H1 (cell line): Measurements from ENCODE around the gene IWS1. TPM values are rescaled to one million over a fixed set of nuclear protein-coding genes. Genes with fewer than 3 reads are reported as not detected.

Experiments used
- CTCF ChIA-PET: fragments of 300-600 bp; sonication (Branson Sonifier 250); formaldehyde crosslinking; loops from one replicate; lab custom pipeline; 2021; ENCODE audit not compliant: partially characterized antibody; lab: Charles Lee
- POLR2A ChIA-PET: fragments of 300-600 bp; sonication (Branson Sonifier 250); formaldehyde crosslinking; loops from one replicate; lab custom pipeline; 2021; ENCODE audit warnings: inconsistent platforms; ENCODE audit not compliant: partially characterized antibody; lab: Charles Lee
- DNase-seq, 2 experiments: peaks; one replicate each; pipeline versions ENCODE4 v3.0.0 to v3.0.0-alpha.2; 2010 to 2022; ENCODE audit warnings: low spot score in 2 of 2, low read depth in 1 of 2, mixed read lengths in 1 of 2
- FAIRE-seq: peaks from 2 replicates; lab custom pipeline; 2011; peaks lifted over from hg19 to GRCh38; lab: Jason Lieb, UNC
- H2AFZ ChIP-seq: 2 replicates; pipeline ENCODE4 v1.8.1; 2012; ENCODE audit warnings: low read length, inconsistent platforms
- H2AK5ac ChIP-seq: 2 replicates; pipeline ENCODE4 v1.6.1; 2013; ENCODE audit warnings: low read depth, low read length
- H2BK120ac ChIP-seq: replicated peaks from 2 replicates; pipeline ENCODE3; 2013; ENCODE audit warnings: low read depth, low read length, inconsistent platforms
- H2BK12ac ChIP-seq: 2 replicates; pipeline ENCODE4 v1.6.1; 2013; ENCODE audit warnings: low read depth, low read length
- H2BK15ac ChIP-seq: 2 replicates; pipeline ENCODE4 v1.6.1; 2013; ENCODE audit warnings: low read length
- H2BK20ac ChIP-seq: 2 replicates; pipeline ENCODE4 v1.6.1; 2013; ENCODE audit warnings: low read length
- H2BK5ac ChIP-seq: 2 replicates; pipeline ENCODE4 v1.6.1; 2013; ENCODE audit warnings: low read depth, low read length
- H3K14ac ChIP-seq: 2 replicates; pipeline ENCODE4 v1.6.1; 2013; ENCODE audit warnings: inconsistent platforms; ENCODE audit not compliant: insufficient read length
- H3K18ac ChIP-seq: 2 replicates; pipeline ENCODE4 v1.6.1; 2013; ENCODE audit warnings: low read length; ENCODE audit errors: extremely low read depth
- H3K23ac ChIP-seq: 2 replicates; pipeline ENCODE4 v1.6.1; 2013; ENCODE audit warnings: inconsistent platforms; ENCODE audit not compliant: insufficient read length
- H3K23me2 ChIP-seq: 2 replicates; pipeline ENCODE4 v1.6.1; 2013; ENCODE audit warnings: low read depth, low read length
- H3K27ac ChIP-seq: 2 replicates; pipeline ENCODE4 v1.6.1; 2011; ENCODE audit warnings: low read depth, low read length, inconsistent platforms
- H3K27me3 ChIP-seq, 4 experiments: replicated peaks in 1 of 4; 1 replicate in 1 of 4; 2 replicates in 3 of 4; pipeline versions ENCODE4 v1.6.1 to v1.8.1; 2011 to 2013; ENCODE audit warnings: low read length in 3 of 4, mild to moderate bottlenecking in 3 of 4, inconsistent platforms in 2 of 4, mixed read lengths in 2 of 4, moderate library complexity in 1 of 4; ENCODE audit not compliant: control insufficient read depth in 3 of 4, insufficient read depth in 3 of 4; ENCODE audit errors: extremely low read depth in 1 of 4
- H3K36me3 ChIP-seq, 4 experiments: 2 replicates each; pipeline versions ENCODE4 v1.6.1 to v1.8.1; 2011 to 2013; ENCODE audit warnings: mild to moderate bottlenecking in 4 of 4, low read length in 3 of 4, moderate library complexity in 2 of 4, control low read depth in 1 of 4, inconsistent platforms in 1 of 4; ENCODE audit not compliant: insufficient read depth in 4 of 4, control insufficient read depth in 2 of 4
- H3K4ac ChIP-seq: replicated peaks from 2 replicates; pipeline ENCODE3; 2013; ENCODE audit warnings: low read length, low read depth, mixed read lengths, inconsistent platforms; ENCODE audit not compliant: insufficient read length
- H3K4me1 ChIP-seq, 4 experiments: replicated peaks in 1 of 4; 1 replicate in 1 of 4; 2 replicates in 3 of 4; pipeline versions ENCODE4 v1.6.1 to v1.8.1; 2011 to 2013; ENCODE audit warnings: low read length in 3 of 4, inconsistent platforms in 2 of 4, mixed read lengths in 1 of 4; ENCODE audit not compliant: insufficient read depth in 4 of 4, control insufficient read depth in 3 of 4
- H3K4me2 ChIP-seq, 2 experiments: 2 replicates each; pipeline versions ENCODE4 v1.6.1 to v1.8.1; 2011 to 2013; ENCODE audit warnings: low read depth in 2 of 2, low read length in 2 of 2, control low read depth in 1 of 2, inconsistent platforms in 1 of 2, mild to moderate bottlenecking in 1 of 2; ENCODE audit not compliant: insufficient read depth in 1 of 2
- H3K4me3 ChIP-seq, 4 experiments: fragments of 200-600, 300-600 bp in 1 of 4; sonication (generic), shearing (Covaris generic), sonication (Bioruptor Twin) in 1 of 4; 2 replicates each; pipeline versions ENCODE4 v1.5.1 to v1.8.1; 2011 to 2016; ENCODE audit warnings: low read length in 4 of 4, low read depth in 3 of 4, control low read depth in 2 of 4, inconsistent platforms in 2 of 4, mild to moderate bottlenecking in 2 of 4, mixed read lengths in 1 of 4, moderate library complexity in 1 of 4; ENCODE audit not compliant: insufficient read depth in 2 of 4; ENCODE audit errors: extremely low read depth in 1 of 4
- H3K56ac ChIP-seq: replicated peaks from 2 replicates; pipeline ENCODE3; 2013; ENCODE audit warnings: low read depth, mild to moderate bottlenecking, mixed read lengths, low read length, inconsistent platforms; ENCODE audit not compliant: insufficient read length
- H3K79me1 ChIP-seq: 2 replicates; pipeline ENCODE4 v1.6.1; 2013; ENCODE audit warnings: low read depth, low read length, control low read depth
- H3K79me2 ChIP-seq, 2 experiments: 2 replicates each; pipeline versions ENCODE4 v1.6.1 to v1.8.1; 2012 to 2013; ENCODE audit warnings: low read length in 2 of 2, mild to moderate bottlenecking in 2 of 2, inconsistent platforms in 1 of 2; ENCODE audit not compliant: insufficient read depth in 2 of 2, control insufficient read depth in 1 of 2
- H3K9ac ChIP-seq, 4 experiments: replicated peaks in 1 of 4; 1 replicate in 1 of 4; 2 replicates in 3 of 4; pipeline versions ENCODE4 v1.6.1 to v1.8.1; 2011 to 2013; ENCODE audit warnings: low read depth in 3 of 4, low read length in 3 of 4, control low read depth in 2 of 4, mild to moderate bottlenecking in 2 of 4, moderate library complexity in 2 of 4, inconsistent platforms in 1 of 4; ENCODE audit errors: extremely low read depth in 1 of 4
- H3K9me3 ChIP-seq, 2 experiments: 2 replicates each; pipeline versions ENCODE4 v1.6.1 to v1.8.1; 2012 to 2013; ENCODE audit warnings: mild to moderate bottlenecking in 2 of 2, moderate library complexity in 2 of 2, control low read depth in 1 of 2, inconsistent platforms in 1 of 2, low read depth in 1 of 2, low read length in 1 of 2, mixed read lengths in 1 of 2; ENCODE audit not compliant: insufficient read depth in 2 of 2
- H4K20me1 ChIP-seq, 2 experiments: replicated peaks in 1 of 2; 2 replicates each; pipeline versions ENCODE3 to v1.8.1; 2011 to 2013; ENCODE audit warnings: inconsistent platforms in 2 of 2, low read length in 2 of 2, mild to moderate bottlenecking in 1 of 2; ENCODE audit not compliant: insufficient read depth in 2 of 2, control insufficient read depth in 1 of 2
- H4K5ac ChIP-seq: 2 replicates; pipeline ENCODE4 v1.6.1; 2013; ENCODE audit warnings: low read length, low read depth, mixed read lengths, inconsistent platforms; ENCODE audit not compliant: insufficient read length
- H4K8ac ChIP-seq: 2 replicates; pipeline ENCODE4 v1.8.0; 2013; ENCODE audit warnings: mild to moderate bottlenecking, moderate library complexity, low read length, inconsistent platforms; ENCODE audit not compliant: insufficient read depth; ENCODE audit errors: extremely low read depth
- H4K91ac ChIP-seq: replicated peaks from 2 replicates; pipeline ENCODE3; 2013; ENCODE audit warnings: low read length, mixed read lengths, inconsistent platforms; ENCODE audit not compliant: insufficient read length
- BRCA1 ChIP-seq: IDR thresholded peaks from 2 replicates; pipeline ENCODE4 v1.6.1; 2012; ENCODE audit warnings: low read depth, low read length, improper control_type of control experiment
- CTCF ChIP-seq, 3 experiments: IDR thresholded peaks; 1 replicate in 2 of 3; 2 replicates in 1 of 3; pipeline versions ENCODE4 v1.5.1 to v1.6.1; 2011; ENCODE audit warnings: low read length in 3 of 3, mild to moderate bottlenecking in 3 of 3, inconsistent platforms in 2 of 3, low read depth in 1 of 3, moderate library complexity in 1 of 3; ENCODE audit not compliant: insufficient read depth in 1 of 3; ENCODE audit errors: control extremely low read depth in 1 of 3
- EP300 ChIP-seq, 2 experiments: IDR thresholded peaks; 1 replicate in 1 of 2; 2 replicates in 1 of 2; pipeline ENCODE4 v1.6.1; 2011 to 2012; ENCODE audit warnings: low read depth in 2 of 2, low read length in 2 of 2, mild to moderate bottlenecking in 2 of 2, borderline replicate concordance in 1 of 2, inconsistent platforms in 1 of 2, moderate library complexity in 1 of 2
- GTF2F1 ChIP-seq: IDR thresholded peaks from 2 replicates; pipeline ENCODE4 v1.6.1; 2012; ENCODE audit warnings: low read depth, low read length, improper control_type of control experiment, borderline replicate concordance
- KDM5A ChIP-seq: fragments of 200-600 bp; IDR thresholded peaks from 2 replicates; pipeline ENCODE4 v1.7.1; 2012; ENCODE audit warnings: mild to moderate bottlenecking, low read length, inconsistent platforms, mixed read lengths
- MAFK ChIP-seq: IDR thresholded peaks from 2 replicates; pipeline ENCODE4 v1.6.1; 2012; ENCODE audit warnings: low read depth, mild to moderate bottlenecking, improper control_type of control experiment, low read length
- PHF8 ChIP-seq: fragments of 200-600 bp; sonication (generic); conservative IDR thresholded peaks from 2 replicates; pipeline ENCODE4 v1.7.1; 2012; ENCODE audit warnings: low read depth, mild to moderate bottlenecking, inconsistent platforms, low read length, moderate library complexity
- SAP30 ChIP-seq: fragments of 300-600 bp; sonication (generic); IDR thresholded peaks from 2 replicates; pipeline ENCODE4 v1.7.1; 2012; ENCODE audit warnings: low read length, moderate library complexity, mild to moderate bottlenecking, inconsistent platforms; ENCODE audit not compliant: insufficient read depth, insufficient replicate concordance
- SIX5 ChIP-seq: IDR thresholded peaks from 2 replicates; pipeline ENCODE4 v1.6.1; 2011; ENCODE audit warnings: mild to moderate bottlenecking, low read depth, low read length
- WGBS, 2 experiments: shearing (Covaris generic) in 1 of 2; methylation state at CpG; one replicate each; pipeline versions ENCODE4 v1.1.6 to v1.1.7; 2013 to 2015; ENCODE audit warnings: low lambda C conversion rate in 2 of 2, mixed read lengths in 2 of 2, inconsistent platforms in 1 of 2, low coverage in 1 of 2, missing lambda C conversion rate in 1 of 2; ENCODE audit not compliant: insufficient replicate concordance in 2 of 2, insufficient coverage in 1 of 2, insufficient read length in 1 of 2; ENCODE audit errors: extremely low coverage in 1 of 2, missing lambda C conversion rate in 1 of 2; 5-methylcytosine and 5-hydroxymethylcytosine counted together
- polyA plus RNA-seq, 7 experiments: library from polyadenylated mRNA; depleted of rRNA in 3 of 7; stranded (reverse) in 5 of 7; unstranded in 2 of 7; fragments of >200 nt in 5 of 7; fragments of 200-250 nt in 2 of 7; gene quantifications; 1 replicate in 5 of 7; 2 replicates in 1 of 7; 4 replicates in 1 of 7; pipeline versions ENCODE4 v1.2.1 to v1.2.3, GENCODE V29; 2011 to 2013; ENCODE audit warnings: missing spikeins in 2 of 7, mixed read lengths in 2 of 7
- total RNA-seq: library from RNA; stranded (reverse); fragmentation: NEBNext Ultra II Directional; extraction: Animal tissue kit (Norgen Biotek cat#: 25700); gene quantifications from 2 replicates; pipeline ENCODE4 v1.2.1, GENCODE V29; 2021

IWS1 gene
- total and polyA plus RNA-seq, 2 of the 8 experiments (the other 6 are each of a cell fraction or from before 2014, with no cell fraction given): 18.4 to 64.8 TPM

DNA sequence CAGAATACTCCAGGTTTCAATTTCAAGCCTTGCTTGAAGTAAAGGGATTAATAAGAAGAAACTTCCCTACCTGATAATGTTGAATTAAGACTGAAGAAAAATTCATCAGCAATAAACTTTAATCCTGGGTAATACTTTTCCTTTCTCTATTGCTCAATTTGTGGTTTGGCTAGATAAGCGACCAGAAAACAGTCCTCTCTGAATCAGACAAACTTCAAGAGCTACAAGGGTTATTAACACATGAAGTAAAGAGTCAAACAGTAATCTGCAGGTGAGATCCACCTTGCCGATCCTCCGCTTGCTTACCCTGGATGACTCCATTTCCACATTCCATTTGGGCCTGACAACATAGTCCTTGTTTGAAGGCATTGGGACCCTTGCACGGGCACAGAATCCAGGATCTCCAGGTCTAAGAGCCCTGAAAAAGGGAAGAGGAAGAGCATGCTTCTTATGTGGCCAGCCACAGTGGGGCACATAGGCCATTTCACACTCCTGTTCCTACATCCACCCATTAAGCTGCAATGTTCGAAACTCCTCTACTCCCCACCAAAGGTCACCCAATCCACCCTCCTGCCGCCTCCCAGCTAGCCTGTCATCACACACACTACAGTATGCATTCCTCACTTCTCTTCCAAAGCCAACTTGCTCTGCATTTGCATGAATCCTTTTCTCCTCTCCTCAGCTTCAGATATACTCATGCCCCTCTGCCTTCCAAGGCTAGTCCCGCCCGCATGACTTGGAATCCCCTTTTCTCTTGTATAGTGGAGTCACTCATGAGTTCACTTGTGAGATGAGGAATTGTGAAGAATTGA is 39.8 kb downstream of the IWS1 start:
- WGBS, 2 experiments: 96% methylated on average over 8 of the region's 8 CpGs; no CpG with 5 or more reads in 1 of the 2 experiments
- no peak overlapping the region for H3K27ac ChIP-seq
- TF ChIP-seq EP300 (IDR thresholded peaks at IDR 0.05; ENCODE audit: borderline replicate concordance in 1 of 2, low read depth in 2 of 2, low read length in 2 of 2): no peak
- no peak for TF ChIP-seq KDM5A
- no peak for TF ChIP-seq SIX5
- TF ChIP-seq PHF8: no peak
- no peak for TF ChIP-seq BRCA1
- no peak for TF ChIP-seq CTCF (IDR thresholded peaks at IDR 0.05; ENCODE audit: control extremely low read depth in 1 of 3, insufficient read depth in 1 of 3, low read depth in 1 of 3, low read length in 3 of 3)
- TF ChIP-seq SAP30: no peak
- no peak for TF ChIP-seq MAFK
- no peak for TF ChIP-seq GTF2F1

More for the DNA sequence above, 39.8 kb downstream of the IWS1 start:
- Histone ChIP-seq H3K27me3 (no peaks in the 10 kb centered on the region), H2BK12ac (no peak overlapping the region), H3K9me3 (no peaks in the 10 kb centered on the region), H3K23ac (no peak overlapping the region), H3K4me1 (peaks cover 0 to 1% (median under 1%) of the 10 kb centered on the region in 4 experiments; a peak in 1 of 7 replicates), H2AFZ (no peak overlapping the region), H3K23me2 (no peaks in the 10 kb centered on the region), H3K4me3 (no peak overlapping the region), H3K4me2 (no peak overlapping the region), H3K79me2 (no peaks in the 10 kb centered on the region), H2AK5ac (no peak overlapping the region), H2BK120ac (no peak overlapping the region), H3K4ac (no peak overlapping the region), H3K56ac (no peak overlapping the region), H3K9ac (no peak overlapping the region), H2BK20ac (no peak overlapping the region), H3K36me3 (peaks cover 18 to 89% (median 60%) of the 10 kb centered on the region in 4 experiments), H4K8ac (no peak overlapping the region), H4K91ac (no peak overlapping the region), H2BK15ac (no peak overlapping the region), H3K14ac (no peak overlapping the region), H4K5ac (no peak overlapping the region), H2BK5ac (no peak overlapping the region), H3K79me1 (no peaks in the 10 kb centered on the region), H4K20me1 (peaks cover 0 to 3% of the 10 kb centered on the region in 2 experiments), H3K18ac (no peak overlapping the region)
- no peak for DNase-seq
- CTCF ChIA-PET: no interaction called here
- FAIRE-seq: no peak
- POLR2A ChIA-PET: interaction anchor here (0.5 kb wide), 1 partner anchor 264 kb away, joined by 3 read pairs; no protein-coding TSS in a partner anchor
